ENCODE data around the gene GREB1. TPM values are rescaled to one million over a fixed set of nuclear protein-coding genes. Genes with fewer than 3 reads are reported as not detected.
A peak's percentile ranks its signal among the peaks of the same experiment; 100 is the strongest.

The GREB1 gene
- total and polyA plus RNA-seq, 2 of the 13 experiments (the other 11 are each of a cell fraction or from before 2014, with no cell fraction given), result 31.3 to 61.2 TPM

DNA sequence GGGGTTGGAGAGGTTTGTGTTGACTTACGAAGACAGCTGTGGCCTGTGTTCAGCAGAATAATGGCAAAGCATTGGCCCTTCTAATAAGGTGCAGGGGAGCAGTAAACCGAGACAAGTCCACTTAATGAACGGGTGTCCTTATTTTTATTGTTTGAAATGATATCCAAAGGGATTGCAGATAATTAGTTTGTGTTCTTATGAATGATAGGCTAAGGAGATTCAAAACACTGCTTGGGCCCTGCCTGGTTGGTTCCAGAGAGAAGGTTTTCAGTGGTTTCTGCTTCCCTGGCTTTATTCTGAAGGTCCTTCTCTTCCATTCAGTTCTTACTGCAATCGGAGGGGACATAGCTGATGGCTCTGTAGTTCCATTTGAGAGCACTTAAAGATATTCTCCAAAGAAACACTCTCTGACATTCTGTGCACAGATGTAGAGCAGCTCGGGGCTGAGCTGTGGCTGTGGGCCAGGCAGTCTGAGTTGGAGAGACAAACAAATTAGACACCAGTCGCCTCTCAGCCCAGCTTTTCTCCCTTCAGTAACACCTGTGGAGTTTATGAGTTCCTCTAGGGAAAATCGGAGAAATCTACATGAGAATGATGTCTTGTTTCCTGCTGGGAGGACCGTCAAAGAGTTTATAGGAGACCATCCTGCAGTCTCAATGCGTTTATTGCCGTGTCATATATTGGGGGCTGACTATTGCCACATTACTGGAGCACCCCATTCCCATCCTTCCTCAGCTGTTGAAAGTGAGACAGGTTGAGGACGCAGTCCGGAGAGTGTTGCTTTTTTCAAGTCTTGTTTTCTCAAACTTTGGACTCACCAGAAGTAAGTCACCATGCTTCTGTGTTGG is 6.5 kb downstream of the GREB1 start (continued):
- TF ChIP-seq SMAD1 (CRISPR knock-in tag; IDR thresholded peaks at IDR 0.05; ENCODE audit: borderline replicate concordance, low read depth) (no peak), ZNF660 (CRISPR knock-in tag; IDR thresholded peaks at IDR 0.05; ENCODE audit: borderline replicate concordance, low read depth) (no peak), DR1 (CRISPR knock-in tag; IDR thresholded peaks at IDR 0.05) (0 out of 2 replicates have a peak, but pooled peaks have one; percentile 7), ZNF124 (CRISPR knock-in tag; IDR thresholded peaks at IDR 0.05) (no peak), CHD2 (IDR thresholded peaks at IDR 0.05; ENCODE audit: low read depth, low read length) (no peak), GTF3A (CRISPR knock-in tag; conservative IDR thresholded peaks at IDR 0.05) (no peak), MBD4 (IDR thresholded peaks at IDR 0.05; ENCODE audit: borderline replicate concordance, low read length) (0 out of 2 replicates have a peak, but pooled peaks have one; percentile 58), SP5 (CRISPR knock-in tag; IDR thresholded peaks at IDR 0.05; ENCODE audit: borderline replicate concordance, low read depth) (0 out of 2 replicates have a peak, but pooled peaks have one; percentile 5), SAP130 (CRISPR knock-in tag; IDR thresholded peaks at IDR 0.05; ENCODE audit: low read depth) (0 out of 2 replicates have a peak, but pooled peaks have one; percentile 9), BRCA1 (CRISPR knock-in tag; IDR thresholded peaks at IDR 0.05) (peak; percentile 2; the same call in 1 of the 2 replicates), ZNF777 (CRISPR knock-in tag; IDR thresholded peaks at IDR 0.05) (0 out of 2 replicates have a peak, but pooled peaks have one; percentile 39), ETV6 (CRISPR knock-in tag; conservative IDR thresholded peaks at IDR 0.05) (0 out of 2 replicates have a peak, but pooled peaks have one; percentile 13), RFXAP (CRISPR knock-in tag; IDR thresholded peaks at IDR 0.05; ENCODE audit: borderline replicate concordance) (0 out of 2 replicates have a peak, but pooled peaks have one; percentile 3), POLR2A (IDR thresholded peaks at IDR 0.05; ENCODE audit: insufficient read depth in 1 of 2, low read depth in 2 of 2, low read length in 2 of 2) (peak in 1 of 2 experiments; percentile 28; a peak in 2 of 4 replicates), RCOR2 (CRISPR knock-in tag; IDR thresholded peaks at IDR 0.05) (no peak), NFKB2 (CRISPR knock-in tag; IDR thresholded peaks at IDR 0.05; ENCODE audit: borderline replicate concordance) (0 out of 2 replicates have a peak, but pooled peaks have one; percentile 1), KDM5A (IDR thresholded peaks at IDR 0.05; ENCODE audit: borderline replicate concordance, low read length) (peak; percentile 57; the same call in 1 of the 2 replicates), ZNF180 (CRISPR knock-in tag; IDR thresholded peaks at IDR 0.05; ENCODE audit: borderline replicate concordance, low read depth) (no peak), ZFP36L1 (CRISPR knock-in tag; IDR thresholded peaks at IDR 0.05) (0 out of 2 replicates have a peak, but pooled peaks have one; percentile 31), GATA4 (IDR thresholded peaks at IDR 0.05; ENCODE audit: borderline replicate concordance, low read depth) (no peak), ZNF468 (CRISPR knock-in tag; IDR thresholded peaks at IDR 0.05) (0 out of 2 replicates have a peak, but pooled peaks have one; percentile 9), TBX3 (IDR thresholded peaks at IDR 0.05; ENCODE audit: borderline replicate concordance) (no peak), FUBP1 (CRISPR knock-in tag; IDR thresholded peaks at IDR 0.05; ENCODE audit: borderline replicate concordance) (no peak), MIER3 (CRISPR knock-in tag; IDR thresholded peaks at IDR 0.05; ENCODE audit: borderline replicate concordance) (peak; percentile 7; the same call in 1 of the 2 replicates), ZNF550 (CRISPR knock-in tag; IDR thresholded peaks at IDR 0.05; ENCODE audit: borderline replicate concordance) (no peak)
- TF ChIP-seq, protein P1, sequence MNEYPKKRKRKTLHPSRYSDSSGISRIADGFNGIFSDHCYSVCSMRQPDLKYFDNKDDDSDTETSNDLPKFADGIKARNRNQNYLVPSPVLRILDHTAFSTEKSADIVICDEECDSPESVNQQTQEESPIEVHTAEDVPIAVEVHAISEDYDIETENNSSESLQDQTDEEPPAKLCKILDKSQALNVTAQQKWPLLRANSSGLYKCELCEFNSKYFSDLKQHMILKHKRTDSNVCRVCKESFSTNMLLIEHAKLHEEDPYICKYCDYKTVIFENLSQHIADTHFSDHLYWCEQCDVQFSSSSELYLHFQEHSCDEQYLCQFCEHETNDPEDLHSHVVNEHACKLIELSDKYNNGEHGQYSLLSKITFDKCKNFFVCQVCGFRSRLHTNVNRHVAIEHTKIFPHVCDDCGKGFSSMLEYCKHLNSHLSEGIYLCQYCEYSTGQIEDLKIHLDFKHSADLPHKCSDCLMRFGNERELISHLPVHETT (CRISPR knock-in tag; conservative IDR thresholded peaks at IDR 0.05), result no peak
- TF ChIP-seq, protein P2, sequence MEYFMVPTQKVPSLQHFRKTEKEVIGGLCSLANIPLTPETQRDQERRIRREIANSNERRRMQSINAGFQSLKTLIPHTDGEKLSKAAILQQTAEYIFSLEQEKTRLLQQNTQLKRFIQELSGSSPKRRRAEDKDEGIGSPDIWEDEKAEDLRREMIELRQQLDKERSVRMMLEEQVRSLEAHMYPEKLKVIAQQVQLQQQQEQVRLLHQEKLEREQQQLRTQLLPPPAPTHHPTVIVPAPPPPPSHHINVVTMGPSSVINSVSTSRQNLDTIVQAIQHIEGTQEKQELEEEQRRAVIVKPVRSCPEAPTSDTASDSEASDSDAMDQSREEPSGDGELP (IDR thresholded peaks at IDR 0.05; ENCODE audit: borderline replicate concordance, low read depth), result peak; percentile 88; the same call in 1 of the 2 replicates

Data from HepG2 (cell line).